Measurements from ENCODE around the gene THOP1.

The THOP1 gene

DNA sequence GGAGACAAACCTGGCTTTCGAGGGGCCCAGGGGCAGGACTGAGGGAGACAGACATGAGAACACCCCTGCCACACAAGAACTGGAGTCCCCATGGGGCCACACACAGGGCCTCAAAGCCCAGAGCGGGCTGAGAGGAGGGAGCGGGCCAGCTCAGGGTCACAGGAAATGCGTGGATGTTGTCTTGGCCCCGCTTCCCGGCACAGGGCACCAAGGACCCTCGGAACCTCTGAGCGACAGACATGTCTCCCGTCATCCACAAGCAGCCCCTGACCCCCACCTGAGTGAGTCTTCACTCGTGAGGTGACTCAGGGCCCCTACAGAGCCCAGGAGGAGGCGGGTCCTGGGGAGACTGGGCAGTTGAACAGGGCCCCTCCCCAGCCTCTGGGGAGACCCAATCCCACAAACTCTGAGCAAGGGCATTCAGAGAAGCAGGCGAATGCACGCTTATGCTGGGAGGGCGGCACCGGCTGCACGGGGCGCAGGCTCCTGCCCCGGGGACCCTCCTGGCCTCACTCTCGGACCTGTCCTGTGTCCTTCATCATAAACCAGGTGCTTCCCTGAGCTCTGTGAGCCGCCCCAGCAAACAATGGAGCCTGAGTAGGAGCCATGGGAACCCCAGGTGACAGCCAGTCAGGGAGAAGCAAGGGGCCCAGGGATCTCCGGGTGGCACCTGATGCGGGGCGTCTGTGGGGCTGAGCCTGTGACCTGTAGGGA lies 22.4 kb upstream of the THOP1 start:
- DNase-seq = no peak

- no peak for DNase-seq
Measured at GRCh38 chr19:2763687-2764086, 21.6 kb upstream of the THOP1 start.

GRCh38 chr19:2764945-2765344 lies 20.4 kb upstream of the THOP1 start:
- no peak for DNase-seq

GRCh38 chr19:2765376-2765775 lies 19.9 kb upstream of the THOP1 start:
- no peak for DNase-seq

GRCh38 chr19:2766594-2767372 lies 18.5 kb upstream of the THOP1 start:
- no peak for DNase-seq

DNA sequence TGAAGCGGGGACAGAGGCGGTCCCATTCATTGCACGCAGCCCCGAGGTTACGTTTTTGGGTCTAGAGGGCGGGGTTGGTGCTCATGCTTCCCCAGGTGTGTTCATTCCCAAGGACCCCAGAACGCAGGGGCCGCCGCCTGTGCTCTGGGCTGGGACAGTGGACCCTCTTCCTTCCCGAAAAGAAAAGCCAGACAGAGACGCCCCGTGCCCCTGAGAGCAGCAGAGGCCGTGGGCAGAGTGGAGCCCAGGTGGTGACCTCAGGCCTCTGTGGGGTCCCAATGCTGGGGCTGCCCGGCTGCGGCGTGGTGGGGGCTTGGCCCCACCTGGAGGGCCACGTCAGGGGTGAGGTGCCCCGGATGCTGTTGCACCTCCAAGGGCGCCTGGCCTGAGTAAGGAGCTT lies 17.6 kb upstream of the THOP1 start:
- DNase-seq = no peak

DNA sequence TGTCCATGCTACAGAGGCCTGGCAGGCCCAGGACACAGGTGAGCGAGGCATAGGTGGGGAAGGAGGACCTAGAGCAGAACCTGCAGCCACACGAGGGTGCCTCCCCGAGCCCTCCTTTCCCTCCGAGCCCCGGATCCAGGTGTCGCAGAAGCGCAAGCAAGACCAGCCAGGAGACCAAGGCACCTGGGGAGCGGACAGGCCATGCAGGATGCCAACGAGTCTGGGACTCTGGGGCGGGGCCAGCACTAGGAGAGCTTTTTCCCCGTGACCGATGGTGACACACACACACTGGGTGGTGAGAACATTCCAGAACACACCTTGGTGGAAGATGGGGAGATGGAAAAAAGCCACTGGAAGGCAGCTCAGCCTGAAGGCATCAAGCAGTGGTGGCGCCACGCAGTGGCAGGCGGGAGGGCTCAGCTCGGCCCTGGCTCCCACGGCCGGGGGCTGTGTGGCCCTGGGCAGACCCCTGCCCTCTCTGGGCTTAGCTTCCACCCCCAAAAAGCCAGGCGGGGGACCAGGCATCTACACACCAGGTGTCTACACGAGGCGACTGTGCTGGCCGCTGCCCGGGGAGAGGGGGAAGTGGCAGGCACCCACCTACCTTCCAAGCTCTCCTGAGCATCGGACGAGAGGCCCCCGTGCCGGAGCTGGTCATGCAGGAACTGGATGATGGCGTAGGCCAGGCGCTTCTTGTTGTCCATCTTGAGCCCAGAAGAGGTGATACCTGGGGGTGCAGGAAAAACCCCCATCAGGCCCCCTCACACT lies 16.8 kb upstream of the THOP1 start:
- DNase-seq = no peak

GRCh38 chr19:2769218-2769617 lies 16.1 kb upstream of the THOP1 start:
- DNase-seq = no peak

GRCh38 chr19:2770055-2771013 lies 15.0 kb upstream of the THOP1 start:
- DNase-seq = no peak

DNA sequence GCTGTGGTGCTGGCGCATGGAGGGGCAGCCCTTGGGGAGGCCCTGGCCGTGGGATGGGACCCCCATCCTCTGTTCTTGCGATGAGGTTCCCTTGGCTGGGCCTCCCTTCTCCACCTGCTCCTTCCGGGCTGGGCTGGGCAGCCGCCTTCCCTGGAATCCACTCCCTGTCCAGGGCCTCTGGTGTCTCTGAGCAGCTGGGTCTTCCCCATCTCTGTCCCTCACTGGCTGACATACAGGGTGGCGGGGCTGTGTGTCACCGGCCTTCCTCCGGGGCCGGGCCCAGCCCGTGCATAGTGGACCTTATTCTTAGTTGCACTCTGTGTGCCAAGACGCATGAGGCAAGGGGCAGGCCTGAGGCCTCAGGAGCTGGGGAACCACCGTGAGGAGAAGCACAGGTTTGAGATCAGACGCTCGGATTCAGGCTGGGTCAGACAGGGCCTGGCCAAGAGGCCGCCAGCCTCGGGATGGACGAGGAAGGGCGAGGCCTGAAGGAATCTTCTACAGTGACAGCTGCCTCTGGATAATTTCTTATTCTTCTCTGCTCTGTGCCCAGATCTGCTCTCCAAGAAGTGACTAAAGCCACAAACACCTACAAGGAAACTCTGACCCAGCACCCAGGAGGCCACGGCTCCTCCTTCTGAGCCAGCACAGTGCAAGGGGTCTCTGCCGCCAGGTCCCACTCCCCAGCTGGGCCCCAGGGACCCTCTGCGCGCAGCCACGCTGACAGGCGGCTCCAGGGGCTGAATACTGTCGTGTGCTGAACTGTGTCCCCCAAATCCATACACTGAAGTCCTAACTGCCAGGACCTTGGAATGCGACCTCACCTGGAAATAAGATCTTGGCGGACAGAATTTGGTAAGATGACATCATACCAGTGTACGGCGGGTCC lies 13.3 kb upstream of the THOP1 start:
- DNase-seq = no peak

DNA sequence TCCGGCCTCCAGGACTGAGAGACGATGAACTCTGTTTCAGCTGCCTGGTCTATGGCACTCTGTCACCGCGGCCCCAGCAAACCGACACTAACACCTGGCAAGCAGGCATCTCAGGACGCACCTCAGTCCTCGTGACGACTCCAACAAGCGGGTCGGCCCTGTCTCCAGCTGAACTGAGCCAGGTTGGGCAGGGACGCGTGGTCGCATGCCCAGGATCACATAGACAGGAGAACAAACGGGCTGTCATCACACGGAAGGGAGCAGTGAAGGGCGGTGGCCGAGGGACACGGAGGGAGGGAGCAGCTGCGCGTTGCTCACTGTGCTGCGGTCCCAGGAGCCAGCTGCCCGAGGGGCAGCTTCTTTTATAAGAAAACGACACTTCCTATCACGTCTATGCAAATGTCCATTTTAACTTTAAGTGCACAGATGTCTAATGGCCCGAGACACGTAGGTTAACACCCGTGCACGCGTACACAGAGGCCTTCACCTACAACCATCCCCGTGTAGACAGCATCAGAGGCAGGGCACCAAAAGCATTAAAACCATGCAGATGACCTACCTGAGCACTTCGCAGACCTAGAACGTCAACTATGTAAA lies 11.1 kb upstream of the THOP1 start:
- no peak for DNase-seq

DNA sequence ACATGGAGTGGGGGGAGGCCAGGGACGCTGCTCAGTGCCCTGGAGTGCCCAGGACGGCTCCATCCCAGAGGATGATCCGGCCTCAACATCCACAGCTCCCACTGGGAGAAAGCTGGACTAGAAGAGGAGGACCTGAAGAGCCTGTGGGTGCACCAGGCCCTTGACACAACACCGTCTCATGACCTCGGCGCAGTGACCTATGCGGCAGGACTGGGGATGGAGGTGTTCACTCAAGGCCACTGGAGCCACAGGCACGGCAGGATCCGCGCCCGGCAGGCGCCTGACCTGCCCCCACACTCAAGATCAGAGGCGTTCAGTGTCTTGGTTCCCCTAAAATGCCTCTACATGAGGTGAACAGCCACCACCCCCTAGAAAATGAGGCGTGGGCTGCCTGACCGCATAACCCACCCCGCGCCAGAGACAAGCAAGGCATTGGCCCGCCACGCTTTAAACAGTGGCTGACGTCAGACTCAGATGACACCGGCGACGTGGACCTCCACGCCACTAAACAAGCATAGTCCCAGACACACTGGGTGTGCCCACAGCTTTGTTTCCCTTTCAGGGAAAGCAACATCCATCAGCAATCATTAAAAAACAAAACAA lies 10.2 kb upstream of the THOP1 start:
- peak in 1 of 2 donors; percentile 12 for DNase-seq

GRCh38 chr19:2775556-2776430 lies 9.5 kb upstream of the THOP1 start:
- DNase-seq = peak; percentile 69 to 76

GRCh38 chr19:2777952-2778683 lies 7.2 kb upstream of the THOP1 start:
- no peak for DNase-seq

DNA sequence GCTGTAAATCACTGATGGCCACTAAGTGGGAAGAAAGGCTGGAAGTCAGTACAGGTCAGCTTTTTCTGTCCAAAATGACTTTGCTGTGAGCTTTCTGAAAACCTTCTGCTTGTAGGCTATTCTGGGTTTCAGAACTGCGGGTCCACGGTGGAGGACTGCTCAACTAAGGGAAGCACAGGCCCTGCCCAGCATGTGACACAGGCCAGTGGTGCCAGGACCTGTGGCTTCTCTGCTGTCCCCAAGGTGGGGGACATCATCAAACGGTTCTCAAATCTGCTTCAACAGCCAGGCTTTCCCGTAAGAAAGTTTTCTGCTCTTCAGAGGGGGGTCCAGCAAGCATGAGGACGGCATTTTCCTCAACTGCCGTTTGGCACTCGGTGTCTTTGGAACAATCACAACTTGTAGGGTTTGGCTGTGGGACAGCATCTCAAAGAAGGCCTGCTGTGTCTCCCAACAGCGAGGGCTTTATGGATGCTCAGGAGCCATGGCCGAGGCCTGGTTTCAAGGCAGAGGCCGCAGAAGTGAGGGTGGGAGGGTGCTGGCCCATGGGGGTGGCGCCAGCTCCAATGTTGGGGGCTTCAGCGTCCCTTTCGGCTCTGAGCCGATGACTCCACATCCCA lies 6.1 kb upstream of the THOP1 start:
- DNase-seq = no peak

DNA sequence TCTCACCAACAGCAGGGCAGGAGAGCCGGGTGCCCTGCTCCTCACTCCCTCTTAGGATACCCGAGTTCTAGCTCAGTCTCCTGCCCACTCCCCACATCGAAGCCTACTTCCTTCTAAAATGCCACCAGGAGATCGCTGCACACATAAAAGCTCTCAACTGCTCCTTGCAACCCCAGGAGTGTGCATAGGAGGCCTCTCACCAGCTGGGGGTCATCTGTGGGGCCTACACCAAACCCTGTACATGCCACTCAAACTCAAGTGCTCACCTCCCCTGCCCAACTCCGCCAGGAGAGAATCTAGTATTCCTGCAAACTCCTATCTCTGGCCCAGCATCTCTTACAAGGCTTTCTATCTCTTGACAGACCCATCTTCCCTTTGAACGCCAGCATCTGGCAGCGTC lies 5.0 kb upstream of the THOP1 start:
- DNase-seq = no peak

- DNase-seq = no peak
Measured at GRCh38 chr19:2782329-2782935, 2.9 kb upstream of the THOP1 start.

Measured in CD4-positive, alpha-beta T cell treated with Interferon alpha-2 for 1 hour (primary cell).